ENCODE measurements around the gene TOX2.

TOX2 gene

GRCh38 chr20:44019638-44020335, 105.1 kb downstream of the TOX2 start:
- DNase-seq, result no peak

DNA sequence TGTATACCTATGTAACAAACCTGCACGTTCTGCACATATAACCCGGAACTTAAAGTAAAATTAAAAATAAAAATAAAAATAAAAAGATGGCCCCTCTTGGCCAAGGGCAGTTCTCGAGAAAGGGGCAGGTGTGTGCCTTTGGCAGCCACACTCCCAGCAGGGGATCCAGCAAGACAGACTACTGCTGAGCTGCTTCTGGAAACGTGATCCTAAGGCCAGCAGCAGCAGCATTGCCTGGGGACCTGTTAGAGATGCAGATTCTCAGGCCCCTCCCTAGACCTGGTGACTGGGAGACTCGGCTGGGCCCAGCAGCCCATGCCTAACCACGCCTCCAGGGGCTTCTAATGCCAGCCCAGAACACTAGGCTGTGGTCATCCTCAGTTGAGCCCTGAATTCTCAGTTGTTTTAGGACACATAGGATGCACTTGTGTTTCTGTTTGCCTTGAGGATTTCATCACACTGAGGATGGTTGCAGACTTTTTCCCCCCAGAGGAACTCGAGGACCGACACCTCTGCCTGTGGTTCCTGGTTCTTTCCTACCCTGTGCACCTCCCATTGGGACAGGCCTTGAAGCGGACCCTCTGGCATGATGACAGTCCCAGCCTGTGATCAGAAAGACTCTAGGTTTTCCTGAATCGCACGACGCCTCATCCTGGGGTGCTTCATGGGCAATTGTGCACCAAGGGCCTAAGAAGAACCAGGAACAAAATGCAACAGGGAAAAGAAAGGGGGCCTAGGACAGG, 105.9 kb downstream of the TOX2 start:
- no peak for DNase-seq

GRCh38 chr20:44021186-44021585, 106.5 kb downstream of the TOX2 start:
- no peak for DNase-seq

- no peak for DNase-seq
Observed at GRCh38 chr20:44021900-44022299, 107.2 kb downstream of the TOX2 start.

- no peak for DNase-seq
Observed at GRCh38 chr20:44022464-44022863, 107.8 kb downstream of the TOX2 start.

GRCh38 chr20:44023515-44024371, 109.1 kb downstream of the TOX2 start:
- no peak for DNase-seq

DNA sequence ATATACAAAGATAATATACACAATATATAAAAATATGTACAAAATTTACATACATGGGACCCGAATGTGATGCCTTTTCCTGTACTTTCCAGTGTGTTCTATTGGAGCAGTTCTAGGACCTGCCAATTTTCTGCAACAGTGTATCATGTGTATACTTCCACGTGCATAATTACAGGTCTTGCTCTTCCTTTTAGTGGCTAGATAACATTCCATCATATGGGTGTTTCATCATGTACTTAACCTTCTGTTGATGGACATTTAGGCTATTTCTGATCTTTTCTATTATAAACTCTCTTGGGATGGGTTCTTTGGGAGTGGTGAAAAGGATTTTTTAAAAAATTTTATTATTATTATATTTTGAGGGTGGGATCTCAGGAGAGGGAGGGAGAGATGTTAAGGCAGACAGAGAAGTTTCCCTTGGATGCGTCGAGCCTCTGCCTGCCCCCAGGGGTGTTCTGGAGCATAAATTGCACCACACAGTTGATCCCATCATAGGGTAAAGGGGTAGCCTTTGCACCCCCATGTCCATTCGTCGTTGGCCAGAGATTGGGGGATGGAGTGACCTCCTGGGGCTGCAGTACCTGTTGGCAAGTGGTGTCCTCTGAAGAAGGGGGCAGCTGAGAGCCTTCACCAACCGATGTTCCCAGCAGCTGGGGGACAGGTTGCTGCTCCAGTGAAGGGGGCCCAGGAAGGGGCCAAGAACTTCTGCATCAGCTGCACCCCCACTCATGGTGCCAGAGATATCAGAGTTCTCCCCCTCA, 110.3 kb downstream of the TOX2 start:
- no peak for DNase-seq

DNA sequence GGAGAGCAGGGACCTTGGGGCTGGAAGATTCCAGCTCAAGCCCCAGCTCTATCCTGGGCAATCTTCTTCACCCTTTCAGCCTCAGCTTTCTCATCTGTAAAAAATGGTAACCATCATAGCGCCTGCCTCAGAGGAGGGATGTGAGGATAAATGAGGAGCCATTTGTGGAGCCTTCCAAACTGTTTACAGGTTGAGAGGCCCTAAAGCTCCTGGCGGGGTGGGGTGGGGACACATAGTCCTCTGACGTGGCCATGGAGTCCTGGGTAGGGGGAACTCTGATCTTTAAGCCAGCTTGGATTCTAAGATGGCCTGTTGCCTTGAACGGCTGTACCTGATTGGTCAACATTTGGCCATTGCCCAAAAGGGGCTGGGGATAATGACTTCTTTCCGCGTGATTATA, 111.1 kb downstream of the TOX2 start:
- no peak for DNase-seq

DNA sequence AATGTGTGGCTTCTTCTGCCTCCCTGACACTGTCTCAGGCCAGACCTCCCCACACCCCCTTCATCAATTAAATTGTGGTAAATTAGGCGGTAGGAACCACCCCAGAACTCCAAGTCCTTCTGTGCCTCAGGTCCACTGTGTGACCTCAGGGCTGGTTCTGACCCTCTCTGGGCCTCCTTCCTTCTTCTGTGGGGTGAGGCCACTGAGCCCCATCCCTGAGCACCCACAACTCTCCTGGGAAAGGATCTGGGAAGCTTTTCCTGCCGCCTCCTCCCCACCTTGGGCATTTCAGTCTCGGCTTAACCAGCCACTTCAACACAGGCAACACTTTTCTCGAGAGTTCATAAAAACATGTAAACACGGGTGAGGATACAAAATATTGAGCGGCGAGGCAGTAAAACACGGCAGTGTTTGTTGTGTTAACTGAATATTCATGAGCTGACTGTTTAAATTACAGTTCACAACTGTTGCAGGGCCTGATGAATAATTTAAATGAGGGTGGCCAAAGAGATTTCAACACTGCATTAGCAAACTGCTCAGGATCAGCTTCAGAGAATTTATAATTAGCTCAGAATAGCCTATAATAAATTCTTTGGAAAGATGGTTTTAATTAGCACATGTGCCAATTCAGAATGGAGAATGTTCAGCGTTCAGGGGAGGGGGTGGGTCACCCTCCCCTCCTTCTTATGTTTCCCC, 112.1 kb downstream of the TOX2 start:
- peak; percentile 40 for DNase-seq

DNA sequence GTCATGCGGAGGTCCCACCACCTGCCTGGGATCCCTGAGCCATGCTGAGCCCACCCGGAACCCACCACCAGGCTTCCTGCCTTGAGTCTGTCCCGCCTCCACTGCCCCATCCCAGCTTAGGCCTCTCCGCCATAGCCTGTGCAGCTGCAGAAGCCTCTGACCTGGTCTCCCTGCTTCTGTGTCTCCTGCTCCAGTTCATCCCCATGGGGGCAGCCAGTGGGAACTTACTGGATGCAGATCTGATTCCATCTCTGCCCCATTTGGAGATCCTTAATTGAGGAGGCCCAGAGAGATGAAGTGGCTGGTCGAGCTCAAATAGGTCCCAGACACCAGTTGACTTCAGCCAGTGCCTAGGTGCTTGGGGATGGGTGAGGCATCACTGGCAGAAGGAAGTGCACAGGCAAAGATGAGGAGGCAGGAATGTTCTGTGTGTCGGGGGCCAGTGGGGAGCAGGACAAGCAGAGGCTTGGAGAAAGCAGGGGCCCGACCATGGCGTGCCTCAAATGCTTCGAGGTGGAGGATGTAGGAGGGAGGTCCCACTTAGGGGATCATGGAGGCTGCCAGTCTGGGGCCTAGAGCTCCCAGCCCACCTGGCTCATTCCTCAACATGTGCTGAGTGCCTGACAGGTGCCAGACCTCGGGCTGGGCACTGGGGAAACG, 112.8 kb downstream of the TOX2 start:
- DNase-seq, result no peak

GRCh38 chr20:44028003-44028730, 113.5 kb downstream of the TOX2 start:
- DNase-seq, result peak; percentile 39

GRCh38 chr20:44028868-44029847, 114.5 kb downstream of the TOX2 start:
- no peak for DNase-seq

GRCh38 chr20:44029848-44030230, 115.2 kb downstream of the TOX2 start:
- no peak for DNase-seq

DNA sequence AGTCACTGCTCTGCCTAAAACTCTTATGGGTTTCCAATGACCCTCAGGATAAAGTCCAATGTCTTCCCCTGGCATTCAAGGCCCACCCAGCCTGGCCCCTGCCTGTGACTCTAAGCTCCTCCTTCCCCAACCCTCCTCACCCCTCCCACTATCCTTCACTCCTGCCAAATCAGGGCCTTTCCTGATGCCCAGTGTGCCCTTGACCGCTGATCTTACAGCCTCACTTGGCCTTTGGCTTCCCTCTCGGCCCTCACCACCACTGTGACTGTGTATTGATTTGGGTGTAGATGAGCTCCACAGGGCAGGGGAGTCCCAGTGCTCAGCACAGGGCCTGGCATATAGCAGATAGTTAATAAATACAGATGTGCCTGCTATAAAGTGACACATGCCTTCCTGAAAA, 115.7 kb downstream of the TOX2 start:
- DNase-seq, result no peak

- no peak for DNase-seq
Observed at GRCh38 chr20:44031001-44031574, 116.4 kb downstream of the TOX2 start.

DNA sequence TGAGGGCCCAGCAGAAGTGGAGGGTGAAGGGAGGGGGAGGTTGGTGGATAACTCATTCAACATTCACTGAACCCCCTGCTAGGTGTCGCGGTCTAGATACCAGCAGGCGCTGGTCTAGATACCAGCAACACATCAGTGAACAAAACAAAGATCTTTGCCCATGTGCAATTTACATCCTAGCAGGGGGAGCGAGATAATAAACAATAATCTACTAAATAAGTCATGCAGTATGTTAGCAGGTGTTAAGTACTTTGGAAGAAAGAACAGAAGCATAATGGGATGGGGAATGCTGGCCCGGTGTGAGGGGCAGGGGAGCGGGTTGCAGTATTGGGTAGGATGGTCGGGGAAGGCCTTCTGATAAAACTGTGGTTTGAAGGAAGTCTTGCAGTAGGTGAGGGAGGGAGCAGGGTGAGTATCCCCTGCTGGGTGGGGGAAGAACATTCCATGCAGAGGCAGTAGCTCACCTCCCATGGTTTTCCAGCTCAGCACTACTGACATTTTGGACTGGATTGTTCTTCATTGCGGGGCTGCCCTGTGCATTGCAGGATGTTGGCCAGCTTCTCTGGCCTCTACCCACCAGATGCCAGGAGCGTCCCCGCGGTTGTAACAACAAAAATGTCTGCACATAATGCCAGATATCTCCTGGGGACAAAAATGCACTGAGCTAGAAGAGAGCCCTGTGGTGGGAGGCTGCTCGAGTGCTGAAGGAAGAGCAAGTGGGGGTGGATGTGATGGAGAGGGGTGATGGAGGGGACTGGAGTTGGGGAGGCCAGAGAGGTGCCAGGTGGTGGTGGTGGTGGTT, 117.3 kb downstream of the TOX2 start:
- DNase-seq, result peak; percentile 20

DNA sequence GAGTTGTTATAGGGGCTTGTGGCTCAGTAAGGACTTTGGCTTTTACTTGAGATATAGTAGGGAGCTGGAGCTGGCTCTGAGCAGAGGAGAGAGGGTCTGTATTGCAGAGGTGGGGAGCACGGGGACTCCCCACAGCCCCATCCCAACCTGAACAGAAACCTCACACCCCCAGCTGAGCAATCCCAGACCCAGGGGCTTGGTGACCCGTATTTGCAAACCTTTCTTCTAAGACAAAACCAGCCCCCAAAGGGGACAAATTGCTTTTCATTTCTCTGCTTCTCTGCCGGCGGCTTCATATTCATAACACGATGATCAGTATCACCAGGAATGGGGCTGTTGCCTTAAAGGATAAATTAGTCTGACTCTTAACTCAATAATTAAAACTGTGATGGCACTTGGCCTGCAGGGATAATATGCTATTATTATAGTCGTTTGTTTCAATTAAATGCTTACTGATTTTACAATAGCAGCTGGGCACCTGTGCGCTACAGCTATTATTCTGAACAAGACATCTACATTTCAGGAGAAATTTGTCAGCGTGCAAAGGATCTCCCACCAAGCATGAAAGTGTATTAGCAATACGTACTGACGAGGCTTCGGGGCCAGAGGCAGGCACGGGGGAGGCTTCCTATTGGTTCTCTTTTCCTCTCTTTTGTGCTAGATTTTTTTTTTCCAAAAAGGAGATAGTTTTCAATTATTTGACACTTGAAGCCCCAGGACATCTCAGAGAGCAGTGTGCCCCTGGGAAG, 118.1 kb downstream of the TOX2 start:
- DNase-seq, result no peak
